PC-9 (cell line): ENCODE data around the gene ACAT2. TPM values are rescaled to one million over a fixed set of nuclear protein-coding genes. Genes with fewer than 3 reads are reported as not detected.
"Not testable (repeated sequence)": the region's sequence is repeated elsewhere in the genome, so short reads cannot be mapped to it uniquely, and the experiment has no call there.

Source experiments
- Bru-seq: library from RNA; stranded (reverse); fragments of 400-500 nt; gene quantifications from one replicate; lab custom pipeline; 2021; lab: Mats Ljungman, UMichigan
- BruChase-seq, 2 experiments: library from RNA; stranded (reverse); fragments of 400-500 nt; gene quantifications; one replicate each; lab custom pipeline; 2021; lab: Mats Ljungman, UMichigan
- BruUV-seq: library from RNA; stranded (reverse); fragments of 400-500 nt; replicated peaks from 2 replicates; lab custom pipeline; 2021; lab: Mats Ljungman, UMichigan
- CTCF ChIA-PET: fragments of 300-600 bp; sonication (Branson Sonifier 250); formaldehyde crosslinking; loops from one replicate; lab custom pipeline; 2022; ENCODE audit warnings: antibody characterized with exemption; lab: Charles Lee
- POLR2A ChIA-PET: fragments of 300-600 bp; sonication (Branson Sonifier 250); formaldehyde crosslinking; loops from one replicate; lab custom pipeline; 2022; ENCODE audit warnings: antibody characterized with exemption; ENCODE audit not compliant: unreplicated experiment; lab: Charles Lee
- DNase-seq, 2 experiments: peaks; one replicate each; pipeline versions ENCODE4 v3.0.0 to v3.0.0-alpha.2; 2015 to 2022; ENCODE audit warnings: mixed read lengths in 1 of 2
- H2AFZ ChIP-seq: fragments of 200-600 bp; sonication (generic); 2 replicates; pipeline ENCODE4 v1.8.1; 2017; ENCODE audit warnings: antibody characterized with exemption
- H3F3A ChIP-seq: fragments of 200-600 bp; sonication (generic); 2 replicates; pipeline ENCODE4 v1.8.1; 2017; ENCODE audit warnings: antibody characterized with exemption, mild to moderate bottlenecking, low read depth; ENCODE audit not compliant: insufficient read depth
- H3K27ac ChIP-seq: fragments of 200-600 bp; sonication (generic); 2 replicates; pipeline ENCODE4 v1.6.1; 2016; ENCODE audit warnings: mixed run types
- H3K27me3 ChIP-seq: fragments of 200-600 bp; sonication (generic); 2 replicates; pipeline ENCODE4 v1.6.1; 2016; ENCODE audit warnings: low read depth, mixed run types; ENCODE audit not compliant: insufficient read depth
- H3K36me3 ChIP-seq: fragments of 200-600 bp; sonication (generic); 2 replicates; pipeline ENCODE4 v1.6.1; 2016; ENCODE audit warnings: low read depth, mixed run types
- H3K4me1 ChIP-seq: fragments of 200-600 bp; sonication (generic); replicated peaks from 2 replicates; pipeline ENCODE4 v1.6.1; 2016; ENCODE audit warnings: mixed run types; ENCODE audit not compliant: insufficient read depth
- H3K4me2 ChIP-seq: fragments of 200-600 bp; sonication (generic); 2 replicates; pipeline ENCODE4 v1.6.1; 2017; ENCODE audit warnings: mixed run types
- H3K4me3 ChIP-seq: fragments of 200-600 bp; sonication (generic); 2 replicates; pipeline ENCODE4 v1.6.1; 2016; ENCODE audit warnings: mixed run types
- H3K79me2 ChIP-seq: fragments of 200-600 bp; sonication (generic); 2 replicates; pipeline ENCODE4 v1.6.1; 2017; ENCODE audit warnings: low read depth, mixed run types
- H3K9me2 ChIP-seq: fragments of 200-600 bp; sonication (generic); 2 replicates; pipeline ENCODE4 v1.8.1; 2017; ENCODE audit warnings: mild to moderate bottlenecking; ENCODE audit not compliant: insufficient read depth
- H3K9me3 ChIP-seq: fragments of 200-600 bp; sonication (generic); 2 replicates; pipeline ENCODE4 v1.8.1; 2016; ENCODE audit warnings: low read depth; ENCODE audit not compliant: insufficient read depth
- H4K20me1 ChIP-seq: fragments of 200-600 bp; sonication (generic); 2 replicates; pipeline ENCODE4 v1.8.1; 2017; ENCODE audit not compliant: insufficient read depth
- CTCF ChIP-seq: fragments of 200-600 bp; sonication (generic); conservative IDR thresholded peaks from 2 replicates; pipeline ENCODE4 v1.6.1; 2017; ENCODE audit warnings: mixed run types, antibody characterized with exemption, mild to moderate bottlenecking, moderate library complexity
- EZH2 ChIP-seq: fragments of 200-600 bp; sonication (generic); IDR thresholded peaks from 2 replicates; pipeline ENCODE4 v1.8.0; 2017; ENCODE audit warnings: antibody characterized with exemption, low read depth
- intact Hi-C: fragments of 100-400 bp; cut with micrococcal nuclease; formaldehyde crosslinking; loops from one replicate; pipeline ENCODE4 v1.10.0; 2022; ENCODE audit not compliant: unreplicated experiment
- long read RNA-seq: library from polyadenylated mRNA; stranded (forward); transcript quantifications from one replicate; pipeline ENCODE4 v2.0.0, GENCODE V29; 2022
- total RNA-seq: library from RNA; stranded (reverse); gene quantifications from 2 replicates; pipeline ENCODE4 v1.2.3, GENCODE V29; 2021

ACAT2 gene
- 48.5 and 71.0 TPM in 2 replicates for total RNA-seq
- Bru-seq, nascent RNA, result percentile 76 among the genes with signal in this experiment
- percentile 63 among the genes with signal in this experiment for BruChase-seq, experiment 1, labeled RNA remaining after a 2-hour chase
- BruChase-seq, experiment 2, labeled RNA remaining after a 6-hour chase, result percentile 85 among the genes with signal in this experiment
- long read RNA-seq, transcript ACAT2-201 (9 exons, 3,180 nt), result major isoform, 223 of 253 reads
- long read RNA-seq, partial matches to known transcripts, result 4 of 253 reads
- long read RNA-seq, other reads (novel, unspliced or antisense), result 25 of 253 reads

- peaks cover 4% of the 10 kb centered on the region; the same call in 1 of the 2 replicates for H4K20me1 ChIP-seq
- peak; percentile 87 to 89 for DNase-seq
- H3K4me3 ChIP-seq, result peak within 1 kb of the TSS; percentile 98
- peaks cover 14% of the 10 kb centered on the region for H3K4me1 ChIP-seq
- TF ChIP-seq EZH2 (no peak), CTCF (no peak)
- peaks cover 12% of the 10 kb centered on the region; the same call in 1 of the 2 replicates for H3K79me2 ChIP-seq
- no peaks in the 10 kb centered on the region for H3K9me3 ChIP-seq
- H3F3A ChIP-seq, result peaks cover 35% of the 10 kb centered on the region
- no peaks in the 10 kb centered on the region for H3K9me2 ChIP-seq
- intact Hi-C loops, result loop anchor here (1.0 to 2.0 kb wide), 3 partner anchors 27 to 69 kb away; partner anchors contain the start of genes SOD2, TCP1 and WTAP
- no peaks in the 10 kb centered on the region for H3K27me3 ChIP-seq
- H2AFZ ChIP-seq, result peak within 1 kb of the TSS; percentile 98
- H3K27ac ChIP-seq, result peak within 1 kb of the TSS; percentile 79
- peaks cover 6% of the 10 kb centered on the region for H3K36me3 ChIP-seq
- ChIA-PET POLR2A (interaction anchor here (0.5 to 1.0 kb wide), 4 partner anchors 28 to 1229 kb away, joined by 3 to 9 read pairs (median 3); partner anchors contain the start of gene MAP3K4), CTCF (no interaction called here)
- H3K4me2 ChIP-seq, result peak within 1 kb of the TSS; percentile 76
- no TSS peak for BruUV-seq
Observed at GRCh38 chr6:159761873-159762680, at the start of gene ACAT2. Gene ACAT2, plus strand, starts transcription at chr6:159762045. Its CDS starts 43 bp downstream, at chr6:159762088.

- H3K4me2 ChIP-seq, H3K36me3 ChIP-seq, POLR2A ChIA-PET, H3F3A ChIP-seq, BruUV-seq, H3K4me3 ChIP-seq, H3K9me2 ChIP-seq, H3K79me2 ChIP-seq, H4K20me1 ChIP-seq, H3K4me1 ChIP-seq, intact Hi-C loops, H3K27ac ChIP-seq, H3K27me3 ChIP-seq, CTCF ChIA-PET, H3K9me3 ChIP-seq, DNase-seq, H2AFZ ChIP-seq: not testable (repeated sequence)
Observed at GRCh38 chr6:159712389-159712788, 49.5 kb upstream of the ACAT2 start.

GRCh38 chr6:159713984-159714383 lies 47.9 kb upstream of the ACAT2 start:
- Histone ChIP-seq H3K4me1 (peaks cover 10% of the 10 kb centered on the region; the same call in 1 of the 2 replicates), H3K36me3 (no peaks in the 10 kb centered on the region), H3K27ac (no peak overlapping the region), H3K4me2 (no peak overlapping the region), H3K9me2 (no peaks in the 10 kb centered on the region), H3K9me3 (no peaks in the 10 kb centered on the region), H4K20me1 (no peaks in the 10 kb centered on the region), H3K4me3 (no peak overlapping the region), H3K79me2 (0 out of 2 replicates have a peak, but pooled peaks cover 2% of the 10 kb centered on the region), H3K27me3 (no peaks in the 10 kb centered on the region), H3F3A (peaks cover 10% of the 10 kb centered on the region; the same call in 1 of the 2 replicates), H2AFZ (no peak overlapping the region)
- DNase-seq, result no peak
- intact Hi-C loops, result no loop called here
- TF ChIP-seq EZH2 (no peak), CTCF (no peak)
- POLR2A ChIA-PET, result interaction anchor here (0.5 kb wide), 1 partner anchor 13 kb away, joined by 3 read pairs; the partner anchor contains the start of gene WTAP
- CTCF ChIA-PET, result no interaction called here
- BruUV-seq, result no TSS peak
